ENCODE data around the gene CRTAP. TPM values are rescaled to one million over a fixed set of nuclear protein-coding genes. Genes with fewer than 3 reads are reported as not detected.

The CRTAP gene
- total and polyA plus RNA-seq, 11 donors, result 16.1 to 148 (median 80.7) TPM

DNA sequence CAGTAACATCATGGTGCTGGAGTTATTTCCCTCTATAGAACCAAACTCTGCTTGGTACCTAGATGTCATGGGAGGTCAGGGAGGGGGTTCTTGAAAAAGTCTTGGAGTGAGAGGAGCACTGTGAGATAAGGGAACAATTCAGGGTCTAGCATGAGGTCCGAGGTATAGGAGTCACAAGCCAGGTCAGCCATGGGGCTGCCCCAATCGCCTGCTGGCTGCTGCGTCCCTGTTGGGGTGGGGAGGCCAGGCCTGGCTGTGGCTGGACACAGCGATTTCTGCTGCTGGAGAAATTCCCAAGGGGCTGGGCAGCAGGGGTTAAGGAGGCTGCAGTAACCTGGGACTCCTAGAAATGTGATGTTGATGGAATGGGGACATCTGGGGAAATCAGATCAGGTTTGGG, 59.9 kb downstream of the CRTAP start:
- WGBS, 4 donors, result 60 to 69% (median 62%) methylated on average over 4 of the region's 4 CpGs
- ATAC-seq, result peak in 2 of 4 donors; percentile 12 to 20
- H3K4me1 ChIP-seq, result peaks cover 0 to 18% (median 5%) of the 10 kb centered on the region in 12 donors

DNA sequence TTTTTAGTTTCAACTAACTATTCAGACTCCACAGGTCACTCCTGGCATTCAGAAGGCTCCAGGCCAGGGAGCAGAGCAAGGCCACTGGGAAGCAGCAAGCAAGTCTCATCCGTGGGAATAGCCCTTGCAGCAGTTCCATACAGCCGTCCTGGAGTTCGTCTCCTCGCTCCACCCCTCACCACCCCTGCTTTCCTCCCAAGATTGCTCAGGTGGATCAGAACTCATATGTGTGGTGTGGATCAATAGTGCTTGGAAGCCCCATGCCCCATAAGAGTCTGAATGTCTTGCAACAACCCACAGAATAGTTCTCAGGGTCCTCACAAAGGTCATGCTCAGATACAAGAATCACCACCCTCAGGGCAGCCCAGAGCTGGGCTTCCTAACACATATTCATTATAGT, 60.3 kb downstream of the CRTAP start:
- no peaks in the 10 kb centered on the region for H3K36me3 ChIP-seq
- peaks cover 0 to 18% (median 5%) of the 10 kb centered on the region in 12 donors for H3K4me1 ChIP-seq
- H3K4me3 ChIP-seq, result no peak overlapping the region
- 68 to 85% (median 73%) methylated on average over 4 of the region's 4 CpGs for WGBS, 4 donors
- no peaks in the 10 kb centered on the region for H3K27me3 ChIP-seq
- H3K27ac ChIP-seq, result peak overlapping the region in 2 of 12 donors; percentile 12 to 73
- peaks cover 0 to 15% (median 3%) of the 10 kb centered on the region in 12 donors for H3K9me3 ChIP-seq
- intact Hi-C loops (cut with DNase I), result no loop called here
- DNase-seq (no peak), ATAC-seq (no peak)
- TF ChIP-seq, protein P1, sequence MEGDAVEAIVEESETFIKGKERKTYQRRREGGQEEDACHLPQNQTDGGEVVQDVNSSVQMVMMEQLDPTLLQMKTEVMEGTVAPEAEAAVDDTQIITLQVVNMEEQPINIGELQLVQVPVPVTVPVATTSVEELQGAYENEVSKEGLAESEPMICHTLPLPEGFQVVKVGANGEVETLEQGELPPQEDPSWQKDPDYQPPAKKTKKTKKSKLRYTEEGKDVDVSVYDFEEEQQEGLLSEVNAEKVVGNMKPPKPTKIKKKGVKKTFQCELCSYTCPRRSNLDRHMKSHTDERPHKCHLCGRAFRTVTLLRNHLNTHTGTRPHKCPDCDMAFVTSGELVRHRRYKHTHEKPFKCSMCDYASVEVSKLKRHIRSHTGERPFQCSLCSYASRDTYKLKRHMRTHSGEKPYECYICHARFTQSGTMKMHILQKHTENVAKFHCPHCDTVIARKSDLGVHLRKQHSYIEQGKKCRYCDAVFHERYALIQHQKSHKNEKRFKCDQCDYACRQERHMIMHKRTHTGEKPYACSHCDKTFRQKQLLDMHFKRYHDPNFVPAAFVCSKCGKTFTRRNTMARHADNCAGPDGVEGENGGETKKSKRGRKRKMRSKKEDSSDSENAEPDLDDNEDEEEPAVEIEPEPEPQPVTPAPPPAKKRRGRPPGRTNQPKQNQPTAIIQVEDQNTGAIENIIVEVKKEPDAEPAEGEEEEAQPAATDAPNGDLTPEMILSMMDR (IDR thresholded peaks at IDR 0.05), result no peak
- no peak for TF ChIP-seq POLR2A (IDR thresholded peaks at IDR 0.05)

More for the DNA sequence above, 59.9 kb downstream of the CRTAP start:
- DNase-seq, result no peak
- Histone ChIP-seq H3K27ac (peak overlapping the region in 2 of 12 donors; percentile 12 to 73), H3K9me3 (peaks cover 0 to 10% (median under 1%) of the 10 kb centered on the region in 12 donors), H3K36me3 (no peaks in the 10 kb centered on the region), H3K27me3 (no peaks in the 10 kb centered on the region), H3K4me3 (no peak overlapping the region)
- TF ChIP-seq, protein P1 (IDR thresholded peaks at IDR 0.05), result no peak
- no peak for TF ChIP-seq POLR2A (IDR thresholded peaks at IDR 0.05)
- intact Hi-C loops (cut with DNase I), result no loop called here

DNA sequence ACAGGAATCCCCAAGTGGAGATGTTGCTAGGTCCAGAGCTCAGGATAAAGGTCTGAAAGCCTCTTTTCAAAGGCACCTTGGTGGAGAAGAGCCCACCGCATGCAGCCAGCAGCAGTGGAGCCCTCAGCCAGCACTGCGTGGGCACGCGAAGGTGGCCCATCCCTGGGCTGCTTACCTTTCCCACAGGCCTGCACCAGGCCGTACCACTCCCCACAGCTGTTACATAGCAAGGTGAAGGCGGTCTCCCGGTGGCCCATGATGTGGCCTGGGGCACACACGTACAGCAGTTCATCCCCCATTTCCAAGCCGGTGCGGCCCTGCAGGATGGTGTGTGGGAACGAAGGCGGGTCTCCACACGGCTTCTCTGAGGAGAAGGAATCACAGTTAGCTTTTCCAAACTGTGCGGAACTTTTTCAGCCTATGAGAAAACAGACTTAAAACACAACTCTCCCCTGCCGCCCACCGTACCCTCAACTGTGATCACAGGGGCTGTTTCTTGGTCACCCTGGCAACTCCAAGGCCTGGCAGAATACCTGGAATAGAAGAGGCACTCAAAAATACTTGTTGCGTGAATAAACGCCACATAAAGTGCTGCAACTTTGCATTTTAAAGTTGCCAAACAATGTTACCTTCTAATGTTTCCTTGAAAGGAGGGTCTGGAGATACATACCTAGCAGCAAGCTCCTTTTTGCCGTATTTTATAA, 61.0 kb downstream of the CRTAP start:
- WGBS, 4 donors, result 90 to 93% (median 92%) methylated on average over 15 to 19 of the region's 19 CpGs
- Histone ChIP-seq H3K4me1 (peaks cover 0 to 18% (median 5%) of the 10 kb centered on the region in 12 donors), H3K27ac (no peak overlapping the region), H3K9me3 (peaks cover 0 to 22% (median 7%) of the 10 kb centered on the region in 12 donors), H3K36me3 (no peaks in the 10 kb centered on the region), H3K4me3 (no peak overlapping the region), H3K27me3 (no peaks in the 10 kb centered on the region)
- DNase-seq (no peak), ATAC-seq (no peak)
- TF ChIP-seq POLR2A (IDR thresholded peaks at IDR 0.05), result no peak
- TF ChIP-seq, protein P1 (IDR thresholded peaks at IDR 0.05), result no peak
- intact Hi-C loops (cut with DNase I), result no loop called here

DNA sequence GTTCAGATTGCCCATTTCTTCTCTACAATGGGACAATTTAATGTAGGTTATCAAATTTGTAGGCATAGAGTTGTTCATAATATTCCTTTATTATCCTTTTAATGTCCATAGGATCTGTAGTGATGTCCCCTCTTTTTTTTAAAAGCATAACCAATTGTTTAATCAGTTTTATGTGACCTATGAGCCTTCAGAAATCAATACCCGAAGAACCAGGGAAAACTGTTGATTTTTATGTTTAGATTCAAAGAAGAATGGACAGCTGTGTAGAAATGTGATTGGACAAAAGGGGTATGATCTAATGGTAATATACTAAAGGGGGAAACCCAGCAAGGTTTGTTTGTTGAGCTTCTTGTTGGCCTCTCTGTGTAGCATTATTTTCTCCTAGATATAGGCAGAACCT, 65.3 kb downstream of the CRTAP start:
- intact Hi-C loops (cut with DNase I), result no loop called here
- Histone ChIP-seq H3K27ac (no peak overlapping the region), H3K4me3 (no peak overlapping the region), H3K27me3 (no peaks in the 10 kb centered on the region), H3K9me3 (peaks cover 0 to 39% (median 11%) of the 10 kb centered on the region in 12 donors), H3K4me1 (peaks cover 0 to 2% (median 0%) of the 10 kb centered on the region in 12 donors), H3K36me3 (no peaks in the 10 kb centered on the region)
- ATAC-seq (no peak), DNase-seq (no peak)
- TF ChIP-seq POLR2A (IDR thresholded peaks at IDR 0.05), result no peak
- TF ChIP-seq, protein P1 (IDR thresholded peaks at IDR 0.05), result no peak
- WGBS, 4 donors, result 68 to 81% (median 69%) methylated on average over 1 of the region's 1 CpG
